ENCODE data around the gene CHST3. TPM values are rescaled to one million over a fixed set of nuclear protein-coding genes. Genes with fewer than 3 reads are reported as not detected.
"Not testable (repeated sequence)": the region's sequence is repeated elsewhere in the genome, so short reads cannot be mapped to it uniquely, and the experiment has no call there.

CHST3 gene
- 18.1 TPM for total RNA-seq
- long read RNA-seq, partial matches to known transcripts: 13 of 13 reads
- long read RNA-seq, other reads (novel, unspliced or antisense): 0 of 13 reads

GRCh38 chr10:71964098-71964742 is at the start of gene CHST3:
TSS of gene CHST3 (plus strand) at chr10:71964395. CDS start at chr10:72005843, 41,448 bp downstream.
- DNase-seq (ENCODE audit: missing footprints) (peak; percentile 88), ATAC-seq (peak; percentile 81)
- intact Hi-C loops (cut with DNase I): loop anchor here (2.0 to 10.0 kb wide), 4 partner anchors 17 to 373 kb away; no protein-coding TSS in a partner anchor

DNA sequence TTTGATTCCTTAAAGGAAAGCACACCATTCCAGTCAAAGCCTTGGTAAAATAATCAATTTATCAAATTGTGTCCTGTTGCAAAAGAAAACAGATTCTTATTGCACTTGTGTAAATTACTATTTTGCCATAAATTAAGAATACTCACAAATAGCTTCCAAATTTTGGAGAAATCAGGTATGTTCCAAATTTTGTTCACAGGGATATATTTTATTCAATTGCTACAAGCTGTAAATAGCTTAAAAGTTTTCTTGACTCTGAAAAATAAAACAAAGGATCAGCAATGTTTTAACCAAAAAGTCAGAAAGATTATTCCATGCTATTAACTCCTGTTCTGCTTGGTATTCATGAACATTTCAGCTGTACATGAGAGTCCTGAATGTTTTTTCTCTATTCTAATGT is 47.4 kb upstream of the CHST3 start:
- ATAC-seq: no peak
- intact Hi-C loops (cut with DNase I): no loop called here
- DNase-seq (ENCODE audit: missing footprints): no peak

DNA sequence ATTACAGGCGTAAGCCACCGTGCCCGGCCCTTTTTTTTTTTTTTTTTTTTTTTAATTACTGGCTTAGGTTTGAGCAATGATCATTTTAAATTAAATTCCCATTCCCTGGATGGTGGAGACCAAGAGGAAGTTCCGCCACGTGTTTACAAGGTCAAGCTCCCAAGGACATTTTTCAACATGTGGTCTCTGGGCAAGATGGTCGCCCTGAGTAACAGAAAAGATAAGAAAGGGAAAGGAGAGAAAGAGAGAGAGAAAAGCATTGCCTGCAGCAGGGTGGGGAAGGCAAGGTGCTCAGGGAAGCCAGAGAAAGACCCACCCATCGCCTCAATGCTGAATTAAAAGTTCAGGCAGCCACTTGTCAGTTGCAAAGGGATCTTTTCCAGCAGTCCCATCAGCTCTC is 45.2 kb upstream of the CHST3 start:
- ATAC-seq (no peak), DNase-seq (ENCODE audit: missing footprints) (no peak)
- intact Hi-C loops (cut with DNase I): no loop called here

GRCh38 chr10:71919956-71920539 is 44.1 kb upstream of the CHST3 start:
- intact Hi-C loops (cut with DNase I); ATAC-seq: not testable (repeated sequence)

DNA sequence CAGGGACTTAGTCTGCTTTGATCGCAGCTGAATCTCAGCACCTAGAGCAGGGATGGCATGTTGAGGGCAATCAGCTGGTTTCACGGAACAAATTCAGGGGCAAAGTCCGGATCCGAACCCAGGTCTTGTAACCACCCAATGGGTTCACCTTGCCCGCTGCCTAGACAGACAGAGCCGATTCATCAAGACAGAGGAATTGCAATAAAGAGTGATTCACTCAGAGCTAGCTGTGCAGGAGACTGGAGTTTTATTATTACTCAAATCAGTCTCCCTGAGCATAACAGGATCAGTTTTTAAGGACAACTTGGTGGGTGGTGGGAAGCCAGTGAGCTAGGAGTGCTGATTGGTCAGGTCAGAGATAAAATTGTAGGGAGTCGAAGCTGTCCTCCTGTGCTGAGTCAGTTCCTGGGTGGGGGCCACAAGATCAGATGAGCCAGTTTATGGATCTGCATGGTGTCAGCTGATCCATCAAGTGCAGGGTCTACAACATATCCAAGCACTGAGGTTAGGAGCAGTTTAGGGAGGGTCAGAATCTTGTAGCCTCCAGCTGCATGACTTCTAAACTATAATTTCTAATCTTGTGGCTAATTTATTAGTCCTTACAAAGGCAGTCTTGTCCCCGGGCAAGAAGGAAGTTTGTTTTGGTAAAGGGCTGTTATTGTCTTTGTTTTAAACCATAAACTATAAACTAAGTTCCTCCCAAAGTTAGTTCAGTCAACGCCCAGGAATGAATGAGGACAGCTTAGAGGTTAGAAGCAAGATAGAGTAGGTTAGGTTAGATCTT is 43.5 kb upstream of the CHST3 start:
- DNase-seq (ENCODE audit: missing footprints) (no peak), ATAC-seq (no peak)
- intact Hi-C loops (cut with DNase I): no loop called here

More at GRCh38 chr10:71919956-71920539, 44.1 kb upstream of the CHST3 start:
- not testable (repeated sequence) for DNase-seq (ENCODE audit: missing footprints)

GRCh38 chr10:71921324-71922027 is 42.7 kb upstream of the CHST3 start:
- ATAC-seq: peak; percentile 80
- peak; percentile 84 for DNase-seq (ENCODE audit: missing footprints)
- intact Hi-C loops (cut with DNase I): no loop called here

GRCh38 chr10:71923138-71923692 is 41.0 kb upstream of the CHST3 start:
- no peak for ATAC-seq
- intact Hi-C loops (cut with DNase I): no loop called here
- DNase-seq (ENCODE audit: missing footprints): no peak

GRCh38 chr10:71924771-71925170 is 39.4 kb upstream of the CHST3 start:
- ATAC-seq: no peak
- DNase-seq (ENCODE audit: missing footprints): no peak
- intact Hi-C loops (cut with DNase I): no loop called here

- intact Hi-C loops (cut with DNase I): no loop called here
- ATAC-seq (no peak), DNase-seq (ENCODE audit: missing footprints) (no peak)
These were observed 37.0 kb upstream of the CHST3 start for GRCh38 chr10:71927159-71927558.

DNA sequence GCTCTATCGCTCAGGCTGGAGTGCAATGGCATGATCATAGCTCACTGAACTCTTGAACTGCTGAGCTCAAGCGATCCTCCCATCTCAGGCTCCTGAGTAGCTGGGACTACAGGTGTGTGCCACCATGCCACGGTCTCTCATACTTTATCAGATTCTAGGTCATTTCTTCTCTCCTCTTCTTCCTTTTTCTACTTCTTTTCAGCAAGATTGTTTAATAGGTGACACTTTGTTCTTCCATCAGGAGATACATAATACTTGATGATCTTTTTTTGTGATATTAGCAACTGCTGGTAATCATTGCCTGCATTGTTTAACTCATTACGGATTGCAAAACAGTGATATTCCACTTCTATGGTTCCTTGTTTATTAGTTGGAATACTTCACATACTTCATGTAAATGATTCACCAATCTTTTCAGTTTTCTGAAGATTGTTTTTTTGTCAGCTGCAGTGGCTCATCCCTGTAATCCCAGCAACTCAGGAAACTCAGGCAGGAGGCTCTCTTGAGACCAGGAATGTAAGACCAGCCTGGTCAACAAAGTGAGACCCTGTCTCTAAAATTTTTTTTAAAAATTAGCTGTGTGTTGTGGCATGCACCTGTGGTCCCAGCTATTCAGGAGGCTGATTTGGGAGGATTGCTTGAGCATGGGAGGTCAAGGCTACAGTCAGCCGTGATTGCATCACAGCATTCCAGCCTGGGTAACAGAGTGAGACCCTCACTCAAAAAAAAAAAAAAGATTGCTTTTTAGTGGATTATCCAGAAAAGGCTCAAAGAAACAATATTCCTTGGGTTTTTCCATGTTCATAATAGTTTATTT is 36.2 kb upstream of the CHST3 start:
- DNase-seq (ENCODE audit: missing footprints) (no peak), ATAC-seq (no peak)
- intact Hi-C loops (cut with DNase I): no loop called here

DNA sequence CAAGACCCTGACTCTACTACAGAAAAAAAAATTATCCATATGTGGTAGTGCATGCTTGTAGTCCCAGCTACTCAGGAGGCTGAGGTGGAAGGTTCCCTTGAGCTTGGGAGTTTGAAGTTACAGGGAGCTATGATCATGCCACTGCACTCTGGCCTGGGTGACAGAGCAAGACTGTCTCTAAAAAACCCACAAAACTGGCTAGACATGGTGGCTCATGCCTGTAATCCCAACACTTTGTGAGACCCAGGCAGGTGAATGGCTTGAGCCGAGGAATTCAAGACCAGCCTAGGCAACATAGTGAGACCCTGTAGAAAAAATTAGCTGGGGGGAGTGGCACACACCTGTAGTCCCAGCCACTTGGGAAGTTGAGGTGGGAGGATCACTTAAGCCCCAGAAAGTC is 32.9 kb upstream of the CHST3 start:
- no peak for ATAC-seq

DNA sequence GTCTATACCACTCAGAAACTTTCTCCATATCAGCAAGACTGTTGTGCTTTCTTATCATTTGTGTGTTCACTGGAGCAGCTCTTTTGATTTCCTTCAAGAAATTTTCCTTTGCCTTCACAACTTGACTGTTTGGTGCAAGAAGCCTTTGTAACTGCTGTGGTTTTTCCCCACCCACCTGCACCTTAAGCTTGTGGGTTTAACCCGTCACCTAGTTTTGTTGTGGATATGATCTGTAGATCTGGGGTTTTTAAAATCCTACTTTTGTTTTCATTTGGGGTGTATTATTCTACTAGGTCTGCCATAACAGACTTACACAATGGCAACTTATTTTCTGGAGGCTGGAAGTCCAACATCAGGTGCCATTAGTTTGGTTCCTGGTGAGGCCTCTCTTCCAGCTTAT is 30.5 kb upstream of the CHST3 start:
- intact Hi-C loops (cut with DNase I): no loop called here
- ATAC-seq: no peak

More for the DNA sequence above, 32.9 kb upstream of the CHST3 start:
- DNase-seq (ENCODE audit: missing footprints): no peak
- intact Hi-C loops (cut with DNase I): no loop called here

DNA sequence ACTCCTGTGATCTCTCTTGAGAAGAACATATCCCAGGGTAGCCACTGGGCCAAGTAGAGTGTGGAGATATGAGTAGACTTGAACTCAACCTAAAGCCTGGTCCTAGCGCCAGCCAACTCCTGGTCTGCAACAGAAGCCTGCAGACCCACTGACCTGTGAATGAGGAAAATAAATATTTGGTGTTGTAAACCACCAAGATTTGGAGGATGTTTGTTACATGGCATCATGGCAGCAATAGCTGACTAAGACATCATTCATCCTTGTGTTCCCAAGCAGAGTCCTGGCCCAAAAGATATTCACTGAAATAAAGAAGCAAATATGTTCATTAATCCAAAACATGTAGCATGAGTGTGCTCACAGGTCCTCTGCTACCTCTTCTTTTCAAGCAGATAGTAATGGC is 26.0 kb upstream of the CHST3 start:
- DNase-seq (ENCODE audit: missing footprints) (no peak), ATAC-seq (no peak)
- intact Hi-C loops (cut with DNase I): no loop called here

More for the DNA sequence above, 30.5 kb upstream of the CHST3 start:
- no peak for DNase-seq (ENCODE audit: missing footprints)

GRCh38 chr10:71939304-71939703 is 24.9 kb upstream of the CHST3 start:
- no peak for ATAC-seq
- intact Hi-C loops (cut with DNase I): no loop called here
- no peak for DNase-seq (ENCODE audit: missing footprints)

- DNase-seq (ENCODE audit: missing footprints) (no peak), ATAC-seq (no peak)
- intact Hi-C loops (cut with DNase I): no loop called here
These were observed 24.2 kb upstream of the CHST3 start for GRCh38 chr10:71939861-71940474.

DNA sequence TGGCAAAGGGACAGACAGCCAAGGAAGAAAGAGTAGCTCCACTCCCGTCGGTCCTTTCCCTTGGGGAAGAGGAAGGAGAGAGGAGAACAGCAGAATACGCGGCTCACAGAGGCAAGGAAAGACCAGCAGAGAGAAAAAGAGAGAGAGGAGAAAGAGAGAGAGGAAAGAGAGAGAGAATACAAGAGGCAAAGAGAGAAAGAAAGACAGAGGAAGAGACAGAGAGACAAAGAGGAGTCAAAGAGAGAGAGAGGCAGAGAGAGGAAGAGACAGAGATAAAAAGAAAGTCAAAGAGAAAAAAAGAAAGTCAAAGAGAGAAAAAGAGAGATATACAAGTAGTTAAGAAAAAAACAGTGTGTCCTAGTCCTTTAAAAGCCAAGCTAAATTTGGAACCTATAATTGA is 23.4 kb upstream of the CHST3 start:
- DNase-seq (ENCODE audit: missing footprints): no peak
- no peak for ATAC-seq
- intact Hi-C loops (cut with DNase I): no loop called here

GRCh38 chr10:71941318-71941717 is 22.9 kb upstream of the CHST3 start:
- DNase-seq (ENCODE audit: missing footprints): no peak
- no peak for ATAC-seq
- intact Hi-C loops (cut with DNase I): no loop called here

Data from Right ventricle myocardium inferior (tissue), 1 donor.